GM19455 (cell line): ENCODE data around the gene HDAC6.
"Not testable (repeated sequence)": the region's sequence is repeated elsewhere in the genome, so short reads cannot be mapped to it uniquely, and the experiment has no call there.

ENCODE experiments used
- ATAC-seq: cut with Tn5 transposase; IDR thresholded peaks from one replicate; pipeline ENCODE4 v1.9.1; 2021; ENCODE audit not compliant: unreplicated experiment

The HDAC6 gene

DNA sequence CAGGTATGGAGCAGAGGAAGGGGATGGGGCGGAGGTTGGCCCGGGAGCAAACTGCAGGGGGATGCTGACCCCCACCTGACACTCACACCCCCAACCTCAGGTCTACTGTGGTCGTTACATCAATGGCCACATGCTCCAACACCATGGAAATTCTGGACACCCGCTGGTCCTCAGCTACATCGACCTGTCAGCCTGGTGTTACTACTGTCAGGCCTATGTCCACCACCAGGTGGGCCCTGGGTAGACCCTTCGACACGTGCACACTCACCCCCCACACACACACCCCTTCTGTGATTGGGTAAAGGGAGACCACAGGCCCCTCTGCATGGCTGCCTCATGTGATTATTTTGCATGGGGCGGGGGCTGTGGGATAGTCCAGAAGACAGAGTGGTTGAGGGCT, 22.2 kb downstream of the HDAC6 start:
- ATAC-seq = no peak

DNA sequence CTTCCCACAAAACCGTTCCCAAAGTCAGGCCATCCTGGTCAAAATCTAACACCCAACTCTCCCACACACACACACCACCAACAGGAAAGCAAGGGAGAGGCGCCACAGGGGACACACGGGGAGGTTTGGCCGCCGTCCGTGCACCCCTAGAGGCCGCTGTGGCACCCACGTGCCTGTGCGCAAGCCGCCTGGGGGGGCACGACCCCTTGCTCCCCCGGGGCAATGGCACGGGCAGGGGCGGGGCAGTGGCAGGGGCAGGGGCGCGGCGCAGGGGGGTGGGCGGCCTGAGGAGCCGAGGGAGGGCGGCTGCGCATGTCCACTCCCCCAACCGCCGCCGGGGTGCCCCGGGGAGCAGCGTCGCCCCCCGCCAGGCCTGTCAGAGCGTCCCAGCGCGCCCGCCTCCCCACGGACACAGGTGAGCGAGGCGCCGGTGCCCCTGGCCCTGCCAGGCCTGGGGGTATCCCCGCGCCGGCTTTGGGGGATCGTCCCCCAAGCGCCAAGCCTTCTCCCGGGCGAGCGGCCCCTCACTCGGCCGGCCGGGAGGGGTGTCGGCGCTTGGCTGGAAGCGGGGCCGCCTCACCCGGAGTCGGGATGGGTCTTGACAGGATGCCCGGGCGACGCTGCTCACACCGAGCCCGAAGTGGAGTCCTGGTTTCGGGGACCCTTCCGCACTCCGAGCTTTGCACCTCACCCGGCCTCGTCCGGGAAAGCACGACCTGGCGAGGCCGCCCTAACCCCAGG, 24.4 kb downstream of the HDAC6 start, which contains the start of gene ERAS:
Gene ERAS (plus strand): TSS at position 379 of the 741 bp plus-strand sequence. CDS start 2,611 bp downstream, outside the sequence.
- ATAC-seq = no peak

DNA sequence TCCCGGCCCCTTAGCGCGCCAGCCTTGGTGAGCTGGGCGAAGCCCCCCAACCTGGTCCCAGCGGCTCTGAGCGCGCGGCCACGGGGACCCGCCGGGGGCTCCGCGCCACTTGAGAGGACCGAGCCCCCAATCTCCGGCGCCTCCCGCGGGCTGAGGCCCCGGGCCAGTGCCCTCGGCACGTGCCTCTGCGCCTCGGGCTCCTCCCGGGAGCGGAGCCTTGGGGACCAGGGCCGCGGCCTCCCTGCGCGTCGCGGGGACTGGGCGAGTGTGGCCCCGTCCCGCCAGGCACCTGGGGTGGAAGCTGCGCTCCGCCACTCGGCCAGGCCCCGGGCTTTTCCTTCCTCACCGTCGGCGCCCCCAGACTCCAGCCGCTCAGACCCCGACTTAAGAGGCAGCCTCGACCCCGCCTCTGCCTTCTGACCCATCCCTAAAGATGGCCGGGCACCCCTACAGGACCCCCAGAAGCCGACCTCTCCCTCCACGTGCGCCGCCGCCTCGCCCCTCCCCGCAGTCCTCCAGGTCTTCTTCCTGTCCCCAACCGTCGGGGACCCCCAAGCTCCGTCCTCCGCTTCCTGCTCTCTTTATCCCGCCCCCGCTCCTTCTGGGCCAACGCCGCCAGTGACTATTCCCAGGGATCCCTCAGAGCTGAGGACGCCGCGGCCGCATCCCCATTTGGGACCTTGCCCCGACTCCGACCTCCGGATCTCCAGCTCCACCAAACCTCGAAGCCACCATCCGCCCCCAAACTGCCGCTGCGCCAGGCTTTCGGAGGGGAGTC, 25.2 kb downstream of the HDAC6 start:
- no peak for ATAC-seq

DNA sequence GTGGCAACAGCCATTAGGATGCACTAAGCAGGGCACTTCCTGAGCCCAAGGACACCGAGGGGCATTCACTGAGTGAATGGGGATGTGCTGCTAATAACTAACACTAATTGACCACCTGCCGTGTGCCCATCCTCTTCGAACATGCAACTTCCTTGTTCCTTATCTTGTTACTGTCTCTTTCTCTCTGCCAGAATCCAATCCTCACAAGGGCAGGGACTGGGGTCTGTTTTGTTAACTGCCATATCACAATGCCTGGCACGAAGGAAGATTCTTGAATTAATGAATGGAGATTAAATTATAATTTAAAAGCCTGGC, 25.7 kb downstream of the HDAC6 start:
- no peak for ATAC-seq

DNA sequence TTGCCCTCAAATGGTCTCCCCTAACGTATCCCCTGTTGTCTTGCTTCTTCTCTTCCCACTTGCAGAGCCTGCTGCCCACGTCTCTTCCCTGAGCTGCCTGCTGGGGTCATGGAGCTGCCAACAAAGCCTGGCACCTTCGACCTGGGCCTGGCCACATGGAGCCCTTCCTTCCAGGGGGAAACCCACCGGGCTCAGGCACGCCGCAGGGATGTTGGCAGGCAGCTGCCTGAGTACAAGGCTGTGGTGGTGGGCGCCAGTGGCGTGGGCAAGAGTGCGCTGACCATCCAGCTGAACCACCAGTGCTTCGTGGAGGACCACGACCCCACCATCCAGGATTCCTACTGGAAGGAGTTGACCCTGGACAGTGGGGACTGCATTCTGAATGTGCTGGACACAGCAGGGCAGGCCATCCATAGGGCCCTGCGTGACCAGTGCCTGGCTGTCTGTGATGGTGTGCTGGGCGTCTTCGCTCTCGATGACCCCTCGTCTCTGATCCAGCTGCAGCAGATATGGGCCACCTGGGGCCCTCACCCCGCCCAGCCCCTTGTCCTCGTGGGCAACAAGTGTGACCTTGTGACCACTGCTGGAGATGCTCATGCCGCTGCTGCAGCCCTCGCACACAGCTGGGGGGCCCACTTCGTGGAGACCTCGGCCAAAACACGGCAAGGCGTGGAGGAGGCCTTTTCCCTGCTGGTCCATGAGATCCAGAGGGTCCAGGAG, 27.3 kb downstream of the HDAC6 start:
- ATAC-seq = no peak

DNA sequence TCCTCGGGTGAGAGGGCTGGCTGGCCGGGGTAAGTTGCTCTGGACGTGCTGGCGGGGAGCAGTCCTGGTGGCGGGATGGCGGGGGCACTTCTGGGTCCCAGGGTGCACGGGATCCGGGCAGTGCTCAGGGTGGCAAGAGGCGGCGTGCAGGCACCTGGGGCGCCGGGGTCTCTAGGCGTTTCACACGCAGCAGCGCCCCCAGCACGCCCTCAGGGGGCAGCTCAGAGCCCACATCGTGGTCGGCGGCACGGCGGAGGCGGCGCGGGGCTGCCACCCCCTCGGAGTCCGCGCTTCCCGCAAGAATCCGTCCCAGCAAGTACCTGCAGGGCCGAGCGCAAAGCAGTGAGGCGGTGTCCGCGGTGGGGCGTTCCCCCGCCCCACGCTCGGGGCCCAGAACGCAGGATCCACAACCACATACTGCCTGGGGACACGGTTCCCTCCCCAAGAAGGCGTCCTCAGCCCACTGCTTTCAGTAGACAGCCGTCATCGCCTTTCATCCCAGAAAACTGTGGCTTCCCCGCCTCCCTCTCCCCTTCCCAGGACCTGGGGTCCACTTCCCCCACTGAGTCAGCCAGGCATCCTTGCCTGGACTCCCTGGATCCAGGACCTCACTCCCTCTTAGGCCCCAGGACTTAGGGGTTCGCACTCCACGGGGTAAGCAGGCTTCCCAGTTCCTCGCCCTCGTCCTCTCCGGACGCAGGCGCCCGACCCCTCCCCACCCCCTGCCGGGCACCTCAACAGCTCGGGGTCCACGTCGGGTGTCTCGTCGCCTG, 29.5 kb downstream of the HDAC6 start:
- no peak for ATAC-seq

DNA sequence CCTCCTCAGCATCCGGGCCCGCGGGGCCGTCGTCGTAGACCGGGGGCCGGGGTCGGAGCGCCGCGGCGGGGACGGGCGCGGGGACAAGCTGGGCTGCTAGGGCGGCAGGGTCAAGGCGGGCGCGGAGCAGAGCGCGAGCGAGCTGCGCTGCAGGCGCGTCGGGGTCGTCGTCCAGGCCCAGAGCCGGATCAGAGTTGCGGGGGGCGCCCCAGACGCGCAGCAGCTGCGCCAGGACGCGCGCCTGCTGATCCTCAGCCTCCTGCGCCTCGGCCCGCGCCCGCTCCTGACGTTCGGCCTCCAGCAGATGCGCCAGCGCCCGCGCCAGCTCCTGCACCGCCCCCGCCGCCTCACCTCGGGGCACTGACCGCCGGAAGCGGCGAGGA, 30.0 kb downstream of the HDAC6 start:
- no peak for ATAC-seq

DNA sequence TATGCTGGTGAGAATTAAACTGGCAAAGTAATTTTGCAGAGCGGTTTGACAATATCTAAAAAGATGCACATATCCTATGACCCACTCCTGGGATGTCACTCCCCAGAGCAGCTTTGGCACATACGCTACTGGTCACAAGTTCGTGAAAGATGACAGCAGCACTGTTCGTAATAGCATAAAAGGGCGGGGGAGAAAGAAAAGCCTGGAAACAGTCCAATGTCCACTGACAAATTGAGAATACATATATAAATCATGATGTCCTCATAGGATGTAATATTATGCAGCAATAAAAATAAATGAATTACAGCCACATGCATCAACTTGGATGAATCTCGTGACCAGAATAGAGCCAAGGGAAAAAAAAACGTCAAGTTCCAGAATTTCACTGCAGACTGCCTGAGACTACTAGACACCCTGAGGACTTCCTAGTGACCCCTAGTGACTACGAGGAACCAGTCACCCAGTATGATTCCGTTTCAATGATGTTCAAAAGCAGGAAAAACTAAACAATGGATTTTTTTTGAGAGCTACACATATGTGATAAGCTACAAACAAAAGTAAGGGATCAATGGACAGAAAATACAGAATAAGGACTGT, 31.8 kb downstream of the HDAC6 start:
- no peak for ATAC-seq

DNA sequence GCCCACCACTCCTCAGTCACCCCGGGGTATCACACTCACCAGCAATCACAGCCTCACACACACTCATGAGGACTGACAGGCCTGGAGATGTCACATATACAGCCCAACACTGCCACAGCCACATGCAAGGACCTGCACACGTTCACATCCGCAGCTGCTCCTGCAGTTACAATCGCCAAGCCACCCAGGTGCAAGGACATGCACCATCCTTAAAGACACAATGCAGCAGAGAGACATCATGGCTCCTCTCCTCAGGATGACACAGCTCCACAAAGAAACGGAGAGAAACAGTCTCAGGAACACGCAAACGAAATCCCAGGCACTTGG, 32.5 kb downstream of the HDAC6 start:
- ATAC-seq = no peak

DNA sequence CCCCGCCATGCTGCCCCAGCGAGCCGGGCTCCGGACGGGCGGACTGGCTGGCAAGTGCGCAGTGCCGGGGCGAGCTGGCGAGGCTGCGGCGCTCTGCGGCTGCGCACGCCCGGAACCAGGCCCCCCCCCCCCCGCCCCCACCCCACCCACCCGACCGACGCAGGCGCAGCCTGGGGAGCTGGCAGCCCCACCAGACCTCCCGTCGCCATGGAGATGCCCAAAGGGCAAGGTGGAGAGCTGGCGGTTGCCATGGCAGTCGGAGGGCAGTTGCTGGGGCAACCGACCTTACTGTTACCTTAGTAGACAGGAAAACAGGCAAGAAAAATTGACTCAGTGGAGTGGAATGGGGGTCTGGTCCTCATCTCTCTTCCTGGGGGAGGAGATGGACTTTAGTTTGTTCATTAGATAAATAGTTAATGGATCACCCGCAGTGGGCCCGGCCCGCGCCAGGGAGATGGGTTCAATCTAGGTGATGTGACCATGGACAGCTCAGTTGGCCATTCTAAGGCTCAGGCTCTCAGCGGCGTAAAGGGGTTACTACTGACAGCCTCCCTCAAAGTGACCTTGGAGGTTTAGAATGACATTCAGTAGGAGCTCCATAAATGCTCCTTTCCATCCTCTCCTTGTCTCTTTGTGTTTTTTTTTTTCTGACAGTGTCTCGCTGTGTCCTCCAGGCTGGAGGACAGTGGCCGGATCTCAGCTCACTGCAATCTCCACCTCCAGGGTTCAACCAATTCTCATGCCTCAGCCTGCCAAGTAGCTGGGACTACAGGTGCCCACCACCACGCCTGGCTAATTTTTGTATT, 33.9 kb downstream of the HDAC6 start, which contains the start of gene PCSK1N:
Gene PCSK1N (minus strand): TSS at position 87 of the 806 bp plus-strand sequence. CDS start 78 bp downstream, at position 9.
- ATAC-seq = no peak

DNA sequence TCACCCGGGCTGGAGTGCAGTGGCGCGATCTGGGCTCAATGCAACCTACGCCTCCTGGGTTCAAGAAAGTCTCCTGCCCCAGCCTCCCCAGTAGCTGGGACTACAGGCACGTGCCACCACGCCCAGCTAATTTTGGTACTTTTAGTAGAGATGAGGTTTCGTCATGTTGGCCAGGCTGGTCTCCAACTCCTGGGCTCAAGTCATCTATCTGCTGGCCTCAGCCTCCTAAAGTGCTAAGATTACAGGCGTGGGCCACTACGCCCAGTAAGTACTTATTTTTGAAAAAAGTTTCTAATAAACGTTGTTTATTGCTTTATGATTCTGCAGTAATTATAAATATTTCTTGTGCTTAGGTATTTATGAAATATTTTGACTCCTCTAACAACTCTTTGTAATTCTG, 37.8 kb downstream of the HDAC6 start:
- ATAC-seq = no peak

DNA sequence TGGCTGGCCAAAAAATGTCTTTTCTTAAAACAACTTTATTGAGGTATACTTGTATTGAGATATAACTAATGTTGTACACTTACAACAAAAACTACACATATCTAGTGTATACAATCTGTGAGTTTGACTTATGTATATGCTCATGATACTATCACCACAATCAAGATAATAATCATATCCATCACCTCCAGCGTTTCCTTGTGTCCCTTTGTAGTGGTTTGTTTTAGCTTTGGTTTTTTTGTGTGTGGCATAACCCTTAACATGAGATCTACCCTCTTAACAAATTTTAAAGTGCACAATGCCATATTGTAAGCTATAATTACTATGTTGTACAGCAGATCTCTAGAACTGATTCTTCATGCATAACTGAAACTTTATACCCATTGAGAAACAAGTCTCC, 47.0 kb downstream of the HDAC6 start:
- ATAC-seq = no peak

DNA sequence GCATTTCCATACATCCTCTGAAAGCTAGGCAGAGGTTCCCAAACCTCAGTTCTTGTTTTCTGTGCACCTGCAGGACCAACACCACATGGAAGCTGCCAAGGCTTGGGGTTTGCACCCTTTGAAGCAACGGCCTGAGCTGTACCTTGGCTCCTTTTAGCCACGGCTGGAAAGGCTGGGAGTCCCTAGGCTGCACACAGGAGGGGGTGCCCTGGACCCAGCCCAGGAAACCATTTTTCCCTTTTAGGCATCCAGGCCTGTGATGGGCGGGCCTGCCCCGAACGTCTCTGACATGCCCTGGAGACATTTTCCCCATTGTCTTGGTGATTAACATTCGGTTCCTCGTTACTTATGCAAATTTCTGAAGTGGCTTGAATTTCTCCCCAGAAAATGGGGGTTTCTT, 51.0 kb downstream of the HDAC6 start:
- no peak for ATAC-seq

DNA sequence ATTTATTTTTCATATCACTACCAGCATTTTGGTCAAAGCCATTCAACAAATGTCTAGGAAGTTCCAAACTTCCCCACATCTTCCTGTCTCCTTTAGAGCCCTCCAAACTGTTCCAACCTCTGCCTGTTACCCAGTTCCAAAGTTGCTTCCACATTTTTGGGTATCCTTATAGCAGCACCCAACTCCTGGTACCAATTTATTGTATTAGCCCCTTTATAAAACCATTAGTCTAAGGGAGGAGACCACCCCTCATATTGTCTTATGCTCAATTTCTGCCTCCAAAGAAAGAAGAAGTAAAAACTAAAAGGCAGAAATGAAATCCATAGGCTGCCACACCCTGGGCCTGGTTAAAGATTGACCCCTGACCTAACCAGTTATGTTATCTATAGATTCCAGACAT, 51.6 kb downstream of the HDAC6 start:
- not testable (repeated sequence) for ATAC-seq

DNA sequence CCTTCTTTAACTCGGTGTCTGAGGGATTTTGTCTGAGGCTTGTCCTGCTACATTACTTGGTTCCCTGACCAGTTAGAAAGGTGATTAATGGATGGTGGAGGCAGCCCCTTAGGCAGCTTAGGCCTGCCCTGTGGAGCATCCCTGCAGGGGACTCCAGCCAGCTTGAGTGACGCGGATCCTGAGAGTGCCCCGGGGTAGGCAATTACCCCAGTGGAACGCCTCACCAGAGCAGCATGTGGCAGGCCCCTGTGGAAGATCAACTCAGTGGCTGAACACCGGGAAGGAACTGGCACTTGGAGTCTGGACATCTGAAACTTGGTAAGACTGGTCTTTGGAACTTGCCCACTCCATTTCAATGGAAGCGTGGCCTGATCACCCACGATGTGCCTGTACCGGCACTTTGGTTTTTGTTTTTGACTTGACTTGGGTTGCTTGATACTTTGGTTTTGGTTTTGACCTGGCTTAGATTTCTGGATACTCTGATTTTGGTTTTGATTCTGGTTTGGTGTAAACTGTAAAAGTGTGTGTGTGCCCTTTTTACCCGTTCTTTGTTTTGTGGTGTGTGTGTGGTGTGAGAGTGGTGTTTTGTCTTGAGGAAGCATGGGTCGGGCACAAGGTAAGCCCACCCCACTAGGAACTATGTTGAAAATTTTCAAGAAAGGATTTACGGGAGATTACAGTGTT, 52.4 kb downstream of the HDAC6 start:
- ATAC-seq = not testable (repeated sequence)

DNA sequence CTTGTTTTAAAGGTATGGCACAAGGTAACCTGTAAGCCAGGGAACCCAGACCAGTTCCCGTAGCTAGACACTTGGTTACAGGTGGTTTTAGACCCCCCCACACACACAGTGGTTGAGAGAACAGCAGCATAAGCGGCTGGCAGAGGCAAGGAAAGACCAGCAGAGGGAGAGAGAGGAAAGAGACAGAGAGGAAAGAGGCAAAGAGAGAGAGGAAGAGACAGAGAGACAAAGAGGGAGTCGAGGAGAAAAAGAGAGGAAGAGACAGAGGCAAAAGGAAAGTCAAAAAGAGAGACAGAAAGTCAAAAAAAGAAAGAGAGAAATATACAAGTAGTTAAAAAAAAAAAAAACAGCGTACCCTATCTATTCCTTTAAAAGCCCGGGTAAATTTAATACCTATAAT, 53.0 kb downstream of the HDAC6 start:
- ATAC-seq = no peak

DNA sequence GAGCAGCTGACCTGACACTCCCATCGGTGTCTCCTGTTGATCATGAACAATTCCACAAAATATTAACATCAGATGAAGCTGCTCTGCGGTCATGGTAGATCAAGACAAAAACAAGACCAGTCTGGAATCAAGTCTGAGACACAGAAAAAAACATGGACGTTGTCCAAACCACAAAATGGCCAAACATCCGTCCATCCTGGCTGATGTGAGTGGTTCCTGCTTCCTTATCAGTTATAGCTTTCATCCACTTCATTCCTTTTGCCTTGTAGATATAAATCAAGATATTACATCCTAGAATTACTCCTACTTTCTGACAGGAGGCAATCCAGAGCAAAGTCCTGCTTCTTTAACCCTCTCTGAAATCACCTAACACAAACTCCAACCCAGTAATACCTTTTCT, 62.3 kb downstream of the HDAC6 start:
- ATAC-seq = no peak

DNA sequence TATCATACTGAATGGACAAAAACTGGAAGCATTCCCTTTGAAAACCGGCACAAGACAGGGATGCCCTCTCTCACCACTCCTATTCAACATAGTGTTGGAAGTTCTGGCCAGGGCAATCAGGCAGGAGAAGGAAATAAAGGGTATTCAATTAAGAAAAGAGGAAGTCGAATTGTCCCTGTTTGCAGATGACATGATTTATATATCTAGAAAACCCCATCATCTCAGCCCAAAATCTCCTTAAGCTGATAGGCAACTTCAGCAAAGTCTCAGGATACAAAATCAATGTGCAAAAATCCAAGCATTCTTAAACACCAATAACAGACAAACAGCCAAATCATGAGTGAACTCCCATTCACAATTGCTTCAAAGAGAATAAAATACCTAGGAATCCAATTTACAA, 70.2 kb downstream of the HDAC6 start:
- not testable (repeated sequence) for ATAC-seq
